HepG2 (cell line): ENCODE results near the gene SNRPD2. TPM values are rescaled to one million over a fixed set of nuclear protein-coding genes. Genes with fewer than 3 reads are reported as not detected.

Source experiments
- DNMT1 ChIP-seq: sonication (generic); formaldehyde crosslinking; IDR thresholded peaks from 2 replicates; pipeline ENCODE4 v1.5.1; 2020; ENCODE audit warnings: mild to moderate bottlenecking, missing genetic modification reagents
- HNRNPK ChIP-seq: fragments of 200-400 bp; formaldehyde crosslinking; IDR thresholded peaks from 2 replicates; pipeline ENCODE4 v1.6.1; 2018; ENCODE audit warnings: low read length, low read depth, moderate library complexity, mild to moderate bottlenecking; ENCODE audit not compliant: poor library complexity, severe bottlenecking
- IRX3 ChIP-seq: sonication (generic); formaldehyde crosslinking; IDR thresholded peaks from 2 replicates; pipeline ENCODE4 v1.8.1; 2023; ENCODE audit warnings: mild to moderate bottlenecking, low read depth, missing genetic modification reagents, borderline replicate concordance
- JDP2 ChIP-seq: sonication (generic); formaldehyde crosslinking; IDR thresholded peaks from 2 replicates; pipeline ENCODE4 v1.8.1; 2022; ENCODE audit warnings: missing genetic modification reagents, borderline replicate concordance
- MYC ChIP-seq: sonication (generic); formaldehyde crosslinking; IDR thresholded peaks from 2 replicates; pipeline ENCODE4 v1.9.0; 2021; ENCODE audit warnings: missing genetic modification reagents, borderline replicate concordance
- ZBTB20 ChIP-seq: sonication (generic); formaldehyde crosslinking; IDR thresholded peaks from 2 replicates; pipeline ENCODE4 v1.8.1; 2023; ENCODE audit warnings: missing genetic modification reagents, low read depth, mild to moderate bottlenecking, borderline replicate concordance
- ZNF282 ChIP-seq: fragments of 450-650 bp; IDR thresholded peaks from 2 replicates; pipeline ENCODE4 v1.6.1; 2018; ENCODE audit not compliant: partially characterized antibody
- ZNF446 ChIP-seq: sonication (generic); formaldehyde crosslinking; IDR thresholded peaks from 2 replicates; pipeline ENCODE4 v1.5.0; 2020; ENCODE audit warnings: mild to moderate bottlenecking, missing genetic modification reagents
- ZNF510 ChIP-seq: sonication (generic); formaldehyde crosslinking; IDR thresholded peaks from 2 replicates; pipeline ENCODE4 v1.4.0; 2020; ENCODE audit warnings: low read depth, mild to moderate bottlenecking, missing genetic modification reagents
- ZNF550 ChIP-seq: sonication (generic); formaldehyde crosslinking; IDR thresholded peaks from 2 replicates; pipeline ENCODE4 v1.4.0; 2020; ENCODE audit warnings: mild to moderate bottlenecking, missing genetic modification reagents, borderline replicate concordance
- ZNF768 ChIP-seq: sonication (generic); formaldehyde crosslinking; IDR thresholded peaks from 2 replicates; pipeline ENCODE4 v1.4.0; 2020; ENCODE audit warnings: missing genetic modification reagents
- polyA plus RNA-seq, 8 experiments: library from polyadenylated mRNA; depleted of rRNA in 3 of 8; stranded (reverse) in 7 of 8; unstranded in 1 of 8; fragments of >200 nt; fragmentation: Illumina TruSeq in 4 of 8; extraction: Trizol in 4 of 8; gene quantifications; 2 replicates each; pipeline versions ENCODE4 v1.2.1 to v1.2.3, GENCODE V29; 2011 to 2016; ENCODE audit warnings: low read depth in 4 of 8, missing spikeins in 1 of 8, mixed read lengths in 1 of 8; ENCODE audit not compliant: insufficient read depth in 1 of 8
- total RNA-seq, 5 experiments: library from RNA; depleted of rRNA; stranded (reverse); fragments of >200 nt; fragmentation: Illumina TruSeq; extraction: Trizol; gene quantifications; 2 replicates each; pipeline ENCODE4 v1.2.3, GENCODE V29; 2016; ENCODE audit warnings: low read depth in 1 of 5
- TF ChIP-seq, protein P1 (sequence below): sonication (generic); formaldehyde crosslinking; IDR thresholded peaks from 2 replicates; pipeline ENCODE4 v1.5.1; 2020; ENCODE audit warnings: mild to moderate bottlenecking, missing genetic modification reagents, borderline replicate concordance
- TF ChIP-seq, protein P2 (sequence below), 2 experiments: sonication (generic) in 1 of 2; formaldehyde crosslinking in 1 of 2; IDR thresholded peaks; 2 replicates each; pipeline versions ENCODE4 v1.5.1 to v1.6.1; 2011 to 2020; ENCODE audit warnings: borderline replicate concordance in 1 of 2, low read depth in 1 of 2, low read length in 1 of 2, mild to moderate bottlenecking in 1 of 2, missing genetic modification reagents in 1 of 2, moderate library complexity in 1 of 2
- TF ChIP-seq, protein P3 (sequence below): sonication (generic); formaldehyde crosslinking; IDR thresholded peaks from 2 replicates; pipeline ENCODE4 v1.4.0; 2020; ENCODE audit warnings: missing genetic modification reagents; ENCODE audit errors: not compliant biosample characterization

The SNRPD2 gene
- total and polyA plus RNA-seq, 2 of the 13 experiments (the other 11 are each of a cell fraction or from before 2014, with no cell fraction given) = 299 to 485 TPM

DNA sequence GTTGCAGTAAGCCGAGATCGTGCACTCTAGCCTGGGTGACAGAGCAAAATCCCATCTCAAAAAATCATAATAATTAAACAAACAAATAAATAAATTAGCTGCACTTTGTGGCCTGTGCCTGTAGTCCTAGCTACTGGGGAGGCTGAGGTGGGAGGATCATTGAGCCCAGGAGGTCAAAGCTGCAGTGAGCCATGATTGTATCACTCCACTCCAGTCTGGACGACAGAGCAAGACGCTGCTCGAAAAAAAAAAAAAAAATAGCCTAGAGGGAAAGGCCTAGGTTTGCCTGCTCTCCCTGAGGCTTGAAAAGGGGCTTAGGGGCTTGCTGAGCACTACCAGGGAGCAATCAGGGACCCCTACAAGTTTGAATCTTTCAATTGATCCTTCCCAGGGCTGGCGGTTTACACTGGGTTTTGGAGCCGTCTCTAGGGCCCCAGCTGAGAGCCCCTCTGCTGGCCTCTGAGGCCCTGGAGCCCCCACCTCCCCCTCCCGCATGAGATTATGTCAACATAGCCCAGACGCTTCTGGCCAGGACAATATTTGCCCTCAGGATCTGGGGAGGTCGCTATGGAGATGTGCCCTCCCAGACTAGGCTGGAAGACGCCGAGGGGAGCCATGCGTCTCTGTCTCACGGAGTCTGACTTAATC lies 34.1 kb downstream of the SNRPD2 start (continued):
- TF ChIP-seq, protein P1, sequence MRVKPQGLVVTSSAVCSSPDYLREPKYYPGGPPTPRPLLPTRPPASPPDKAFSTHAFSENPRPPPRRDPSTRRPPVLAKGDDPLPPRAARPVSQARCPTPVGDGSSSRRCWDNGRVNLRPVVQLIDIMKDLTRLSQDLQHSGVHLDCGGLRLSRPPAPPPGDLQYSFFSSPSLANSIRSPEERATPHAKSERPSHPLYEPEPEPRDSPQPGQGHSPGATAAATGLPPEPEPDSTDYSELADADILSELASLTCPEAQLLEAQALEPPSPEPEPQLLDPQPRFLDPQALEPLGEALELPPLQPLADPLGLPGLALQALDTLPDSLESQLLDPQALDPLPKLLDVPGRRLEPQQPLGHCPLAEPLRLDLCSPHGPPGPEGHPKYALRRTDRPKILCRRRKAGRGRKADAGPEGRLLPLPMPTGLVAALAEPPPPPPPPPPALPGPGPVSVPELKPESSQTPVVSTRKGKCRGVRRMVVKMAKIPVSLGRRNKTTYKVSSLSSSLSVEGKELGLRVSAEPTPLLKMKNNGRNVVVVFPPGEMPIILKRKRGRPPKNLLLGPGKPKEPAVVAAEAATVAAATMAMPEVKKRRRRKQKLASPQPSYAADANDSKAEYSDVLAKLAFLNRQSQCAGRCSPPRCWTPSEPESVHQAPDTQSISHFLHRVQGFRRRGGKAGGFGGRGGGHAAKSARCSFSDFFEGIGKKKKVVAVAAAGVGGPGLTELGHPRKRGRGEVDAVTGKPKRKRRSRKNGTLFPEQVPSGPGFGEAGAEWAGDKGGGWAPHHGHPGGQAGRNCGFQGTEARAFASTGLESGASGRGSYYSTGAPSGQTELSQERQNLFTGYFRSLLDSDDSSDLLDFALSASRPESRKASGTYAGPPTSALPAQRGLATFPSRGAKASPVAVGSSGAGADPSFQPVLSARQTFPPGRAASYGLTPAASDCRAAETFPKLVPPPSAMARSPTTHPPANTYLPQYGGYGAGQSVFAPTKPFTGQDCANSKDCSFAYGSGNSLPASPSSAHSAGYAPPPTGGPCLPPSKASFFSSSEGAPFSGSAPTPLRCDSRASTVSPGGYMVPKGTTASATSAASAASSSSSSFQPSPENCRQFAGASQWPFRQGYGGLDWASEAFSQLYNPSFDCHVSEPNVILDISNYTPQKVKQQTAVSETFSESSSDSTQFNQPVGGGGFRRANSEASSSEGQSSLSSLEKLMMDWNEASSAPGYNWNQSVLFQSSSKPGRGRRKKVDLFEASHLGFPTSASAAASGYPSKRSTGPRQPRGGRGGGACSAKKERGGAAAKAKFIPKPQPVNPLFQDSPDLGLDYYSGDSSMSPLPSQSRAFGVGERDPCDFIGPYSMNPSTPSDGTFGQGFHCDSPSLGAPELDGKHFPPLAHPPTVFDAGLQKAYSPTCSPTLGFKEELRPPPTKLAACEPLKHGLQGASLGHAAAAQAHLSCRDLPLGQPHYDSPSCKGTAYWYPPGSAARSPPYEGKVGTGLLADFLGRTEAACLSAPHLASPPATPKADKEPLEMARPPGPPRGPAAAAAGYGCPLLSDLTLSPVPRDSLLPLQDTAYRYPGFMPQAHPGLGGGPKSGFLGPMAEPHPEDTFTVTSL = no peak
- TF ChIP-seq ZNF510 (no peak), HNRNPK (no peak), JDP2 (CRISPR knock-in tag) (no peak), DNMT1 (CRISPR knock-in tag) (no peak), ZNF550 (no peak), ZBTB20 (CRISPR knock-in tag) (no peak), MYC (no peak), ZNF282 (no peak), ZNF768 (0 out of 2 replicates have a peak, but pooled peaks have one; percentile 14), IRX3 (no peak), ZNF446 (CRISPR knock-in tag) (no peak)
- TF ChIP-seq, protein P2, sequence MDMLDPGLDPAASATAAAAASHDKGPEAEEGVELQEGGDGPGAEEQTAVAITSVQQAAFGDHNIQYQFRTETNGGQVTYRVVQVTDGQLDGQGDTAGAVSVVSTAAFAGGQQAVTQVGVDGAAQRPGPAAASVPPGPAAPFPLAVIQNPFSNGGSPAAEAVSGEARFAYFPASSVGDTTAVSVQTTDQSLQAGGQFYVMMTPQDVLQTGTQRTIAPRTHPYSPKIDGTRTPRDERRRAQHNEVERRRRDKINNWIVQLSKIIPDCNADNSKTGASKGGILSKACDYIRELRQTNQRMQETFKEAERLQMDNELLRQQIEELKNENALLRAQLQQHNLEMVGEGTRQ (IDR thresholded peaks at IDR 0.05; ENCODE audit: low read depth, low read length) = no peak
- TF ChIP-seq, protein P2 (CRISPR knock-in tag; IDR thresholded peaks at IDR 0.05; ENCODE audit: borderline replicate concordance) = no peak
- TF ChIP-seq, protein P3, sequence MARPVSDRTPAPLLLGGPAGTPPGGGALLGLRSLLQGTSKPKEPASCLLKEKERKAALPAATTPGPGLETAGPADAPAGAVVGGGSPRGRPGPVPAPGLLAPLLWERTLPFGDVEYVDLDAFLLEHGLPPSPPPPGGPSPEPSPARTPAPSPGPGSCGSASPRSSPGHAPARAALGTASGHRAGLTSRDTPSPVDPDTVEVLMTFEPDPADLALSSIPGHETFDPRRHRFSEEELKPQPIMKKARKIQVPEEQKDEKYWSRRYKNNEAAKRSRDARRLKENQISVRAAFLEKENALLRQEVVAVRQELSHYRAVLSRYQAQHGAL (CRISPR knock-in tag) = no peak
